Measurements from ENCODE around the gene MSRB3.

Gene MSRB3

DNA sequence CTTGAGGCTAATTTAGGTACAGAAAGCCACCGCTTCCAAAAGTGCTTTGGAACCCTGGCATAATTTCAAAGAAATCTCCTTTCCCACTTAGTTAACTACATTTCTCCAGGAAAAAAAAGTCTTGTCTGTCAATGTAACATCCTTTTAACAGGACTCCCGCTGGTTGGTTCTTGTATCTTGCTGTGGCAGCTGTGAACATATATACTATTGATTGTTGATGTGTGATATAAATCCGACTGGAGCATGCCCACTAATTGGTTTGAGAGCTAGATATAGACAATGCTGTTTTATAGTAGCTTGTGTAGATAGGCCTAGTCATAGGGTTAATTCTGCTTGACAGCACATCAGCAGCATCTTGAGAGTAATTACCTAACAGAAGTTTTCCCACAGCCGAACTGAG is 89.6 kb downstream of the MSRB3 start:
- no peak overlapping the region for H3K4me3 ChIP-seq (ENCODE audit: low read depth, low read length)
- no peak for DNase-seq (ENCODE audit: low read depth, low spot score)
- TF ChIP-seq, protein P1, sequence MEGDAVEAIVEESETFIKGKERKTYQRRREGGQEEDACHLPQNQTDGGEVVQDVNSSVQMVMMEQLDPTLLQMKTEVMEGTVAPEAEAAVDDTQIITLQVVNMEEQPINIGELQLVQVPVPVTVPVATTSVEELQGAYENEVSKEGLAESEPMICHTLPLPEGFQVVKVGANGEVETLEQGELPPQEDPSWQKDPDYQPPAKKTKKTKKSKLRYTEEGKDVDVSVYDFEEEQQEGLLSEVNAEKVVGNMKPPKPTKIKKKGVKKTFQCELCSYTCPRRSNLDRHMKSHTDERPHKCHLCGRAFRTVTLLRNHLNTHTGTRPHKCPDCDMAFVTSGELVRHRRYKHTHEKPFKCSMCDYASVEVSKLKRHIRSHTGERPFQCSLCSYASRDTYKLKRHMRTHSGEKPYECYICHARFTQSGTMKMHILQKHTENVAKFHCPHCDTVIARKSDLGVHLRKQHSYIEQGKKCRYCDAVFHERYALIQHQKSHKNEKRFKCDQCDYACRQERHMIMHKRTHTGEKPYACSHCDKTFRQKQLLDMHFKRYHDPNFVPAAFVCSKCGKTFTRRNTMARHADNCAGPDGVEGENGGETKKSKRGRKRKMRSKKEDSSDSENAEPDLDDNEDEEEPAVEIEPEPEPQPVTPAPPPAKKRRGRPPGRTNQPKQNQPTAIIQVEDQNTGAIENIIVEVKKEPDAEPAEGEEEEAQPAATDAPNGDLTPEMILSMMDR (IDR thresholded peaks at IDR 0.05; ENCODE audit: insufficient read depth, low read length, missing control alignments) = no peak
- POLR2A ChIA-PET = interaction anchor here (0.6 kb wide), 1 partner anchor 80 kb away, joined by 3 read pairs; no protein-coding TSS in a partner anchor
- CTCF ChIA-PET = no interaction called here

- no peak for DNase-seq (ENCODE audit: low read depth, low spot score)
- H3K4me3 ChIP-seq (ENCODE audit: low read depth, low read length) = no peak overlapping the region
- ChIA-PET CTCF (interaction anchor here (0.8 to 1.3 kb wide), 3 partner anchors 12 to 184 kb away, joined by 3 read pairs; no protein-coding TSS in a partner anchor), POLR2A (no interaction called here)
- TF ChIP-seq, protein P1 (IDR thresholded peaks at IDR 0.05; ENCODE audit: insufficient read depth, low read length, missing control alignments) = no peak
Observed at GRCh38 chr12:65372574-65372973, 94.1 kb downstream of the MSRB3 start.

- POLR2A ChIA-PET = no interaction called here
- H3K4me3 ChIP-seq (ENCODE audit: low read depth, low read length) = no peak overlapping the region
- CTCF ChIA-PET = interaction anchor here (1.0 kb wide), 1 partner anchor 11 kb away, joined by 3 read pairs; no protein-coding TSS in a partner anchor
- TF ChIP-seq, protein P1 (IDR thresholded peaks at IDR 0.05; ENCODE audit: insufficient read depth, low read length, missing control alignments) = no peak
- no peak for DNase-seq (ENCODE audit: low read depth, low spot score)
Observed at GRCh38 chr12:65384240-65384639, 105.8 kb downstream of the MSRB3 start.

DNA sequence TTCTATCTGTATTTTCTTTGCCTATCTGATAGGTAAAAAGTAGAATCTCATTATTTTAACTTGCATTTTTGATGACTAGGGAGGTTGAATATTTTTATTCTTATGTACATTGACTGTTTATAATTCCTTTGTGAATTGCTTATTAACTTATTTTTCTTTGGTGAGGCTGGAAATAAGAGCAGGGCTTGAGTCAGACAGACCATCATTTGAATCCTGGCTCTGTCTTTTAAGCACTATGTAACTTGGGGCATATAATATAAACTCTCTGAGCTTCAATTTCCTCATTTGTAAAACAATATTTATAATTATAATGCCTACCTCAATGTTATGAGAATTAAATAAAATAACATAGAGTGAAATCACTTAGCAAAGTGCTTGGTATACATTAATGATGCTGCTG is 108.9 kb downstream of the MSRB3 start:
- TF ChIP-seq, protein P1 (IDR thresholded peaks at IDR 0.05; ENCODE audit: insufficient read depth, low read length, missing control alignments) = no peak
- ChIA-PET CTCF (interaction anchor here (0.8 kb wide), 1 partner anchor 11 kb away, joined by 3 read pairs; no protein-coding TSS in a partner anchor), POLR2A (no interaction called here)
- no peak for DNase-seq (ENCODE audit: low read depth, low spot score)
- H3K4me3 ChIP-seq (ENCODE audit: low read depth, low read length) = no peak overlapping the region

- no peak overlapping the region for H3K4me3 ChIP-seq (ENCODE audit: low read depth, low read length)
- TF ChIP-seq, protein P1 (IDR thresholded peaks at IDR 0.05; ENCODE audit: insufficient read depth, low read length, missing control alignments) = no peak
- ChIA-PET POLR2A (no interaction called here), CTCF (no interaction called here)
- DNase-seq (ENCODE audit: low read depth, low spot score) = no peak
Observed at GRCh38 chr12:65389436-65389835, 111.0 kb downstream of the MSRB3 start.

GRCh38 chr12:65391711-65392110 is 113.2 kb downstream of the MSRB3 start:
- ChIA-PET POLR2A (no interaction called here), CTCF (interaction anchor here (1.1 kb wide), 1 partner anchor 18 kb away, joined by 3 read pairs; no protein-coding TSS in a partner anchor)
- TF ChIP-seq, protein P1 (IDR thresholded peaks at IDR 0.05; ENCODE audit: insufficient read depth, low read length, missing control alignments) = no peak
- no peak for DNase-seq (ENCODE audit: low read depth, low spot score)
- no peak overlapping the region for H3K4me3 ChIP-seq (ENCODE audit: low read depth, low read length)

All from AG04449 (cell line).